H9 (cell line): Measurements from ENCODE around the gene ANKRD34A. TPM values are rescaled to one million over a fixed set of nuclear protein-coding genes. Genes with fewer than 3 reads are reported as not detected.

ENCODE experiments used
- DNase-seq: peaks from one replicate; pipeline ENCODE4 v3.0.0-alpha.2; 2017
- H2AFZ ChIP-seq: one replicate; pipeline ENCODE4 v1.6.1; 2013; ENCODE audit warnings: mild to moderate bottlenecking, low read length, control low read depth, moderate library complexity
- H2AK5ac ChIP-seq: 2 replicates; pipeline ENCODE4 v1.6.1; 2013; ENCODE audit warnings: low read length, control low read depth, mixed read lengths; ENCODE audit not compliant: insufficient read length
- H2BK120ac ChIP-seq: one replicate; pipeline ENCODE4 v1.6.1; 2013; ENCODE audit warnings: low read depth, mild to moderate bottlenecking, low read length, control low read depth, inconsistent platforms; ENCODE audit not compliant: poor library complexity, severe bottlenecking
- H2BK12ac ChIP-seq: 2 replicates; pipeline ENCODE4 v1.6.1; 2013; ENCODE audit warnings: low read length, control low read depth, mixed read lengths, low read depth; ENCODE audit not compliant: insufficient read length
- H2BK15ac ChIP-seq: 2 replicates; pipeline ENCODE4 v1.6.1; 2013; ENCODE audit warnings: low read depth, low read length, control low read depth
- H2BK20ac ChIP-seq: one replicate; pipeline ENCODE4 v1.6.1; 2013; ENCODE audit warnings: low read depth, mild to moderate bottlenecking, low read length, control low read depth, inconsistent platforms; ENCODE audit not compliant: poor library complexity, severe bottlenecking
- H2BK5ac ChIP-seq: 2 replicates; pipeline ENCODE4 v1.6.1; 2013; ENCODE audit warnings: low read length, control low read depth, mixed read lengths; ENCODE audit not compliant: insufficient read length
- H3K14ac ChIP-seq: 2 replicates; pipeline ENCODE4 v1.6.1; 2013; ENCODE audit warnings: low read length, control low read depth; ENCODE audit not compliant: insufficient read depth
- H3K18ac ChIP-seq: 2 replicates; pipeline ENCODE4 v1.6.1; 2013; ENCODE audit warnings: low read depth, mild to moderate bottlenecking, mixed read lengths, low read length, control low read depth; ENCODE audit not compliant: insufficient read length
- H3K23ac ChIP-seq: 2 replicates; pipeline ENCODE4 v1.6.1; 2013; ENCODE audit warnings: low read length, control low read depth, mixed read lengths, low read depth; ENCODE audit not compliant: insufficient read length
- H3K23me2 ChIP-seq: 2 replicates; pipeline ENCODE4 v1.6.1; 2013; ENCODE audit warnings: low read depth, mild to moderate bottlenecking, mixed read lengths, low read length, control low read depth; ENCODE audit not compliant: insufficient read length, poor library complexity, severe bottlenecking
- H3K27ac ChIP-seq: 2 replicates; pipeline ENCODE4 v1.5.1; 2013; ENCODE audit warnings: low read length, control low read depth, mixed read lengths, low read depth; ENCODE audit not compliant: insufficient read length
- H3K27me3 ChIP-seq: 2 replicates; pipeline ENCODE4 v1.6.1; 2013; ENCODE audit warnings: low read length, control low read depth, inconsistent platforms; ENCODE audit not compliant: insufficient read depth
- H3K4ac ChIP-seq: 2 replicates; pipeline ENCODE4 v1.6.1; 2013; ENCODE audit warnings: low read depth, mild to moderate bottlenecking, control low read depth, inconsistent platforms, low read length, moderate library complexity
- H3K4me1 ChIP-seq: 2 replicates; pipeline ENCODE4 v1.6.1; 2013; ENCODE audit warnings: low read length, control low read depth, inconsistent platforms; ENCODE audit not compliant: insufficient read depth
- H3K4me2 ChIP-seq: 2 replicates; pipeline ENCODE4 v1.6.1; 2013; ENCODE audit warnings: low read length, control low read depth, mixed read lengths; ENCODE audit not compliant: insufficient read length, insufficient read depth
- H3K56ac ChIP-seq: 2 replicates; pipeline ENCODE4 v1.6.1; 2013; ENCODE audit warnings: low read depth, mild to moderate bottlenecking, mixed read lengths, low read length, control low read depth; ENCODE audit not compliant: insufficient read length
- H3K79me1 ChIP-seq: 2 replicates; pipeline ENCODE4 v1.6.1; 2013; ENCODE audit warnings: low read depth, mild to moderate bottlenecking, moderate library complexity, low read length, control low read depth, inconsistent platforms; ENCODE audit not compliant: insufficient read depth, poor library complexity, severe bottlenecking
- H3K79me2 ChIP-seq: 2 replicates; pipeline ENCODE4 v1.6.1; 2013; ENCODE audit warnings: low read length, control low read depth, inconsistent platforms; ENCODE audit not compliant: insufficient read depth
- H3K9ac ChIP-seq: 2 replicates; pipeline ENCODE4 v1.6.1; 2013; ENCODE audit warnings: low read length, control low read depth, mixed read lengths; ENCODE audit not compliant: insufficient read length; ENCODE audit errors: extremely low read depth
- H3K9me3 ChIP-seq: one replicate; pipeline ENCODE4 v1.6.1; 2013; ENCODE audit warnings: low read depth, low read length, inconsistent platforms; ENCODE audit not compliant: control insufficient read depth
- H3T11ph ChIP-seq: one replicate; pipeline ENCODE4 v1.6.1; 2013; ENCODE audit warnings: mild to moderate bottlenecking, low read length, control low read depth, inconsistent platforms
- H4K20me1 ChIP-seq: one replicate; pipeline ENCODE4 v1.6.1; 2013; ENCODE audit not compliant: control insufficient read depth, insufficient read length, insufficient read depth
- H4K5ac ChIP-seq: 2 replicates; pipeline ENCODE4 v1.6.1; 2013; ENCODE audit warnings: low read depth, mild to moderate bottlenecking, mixed read lengths, low read length, control low read depth; ENCODE audit not compliant: insufficient read length
- H4K8ac ChIP-seq: replicated peaks from 2 replicates; pipeline ENCODE4 v1.6.1; 2013; ENCODE audit warnings: low read length, control low read depth, mixed read lengths, low read depth; ENCODE audit not compliant: insufficient read length
- H4K91ac ChIP-seq: 2 replicates; pipeline ENCODE4 v1.6.1; 2013; ENCODE audit warnings: low read depth, mild to moderate bottlenecking, moderate library complexity, mixed read lengths, low read length, control low read depth; ENCODE audit not compliant: insufficient read length
- H3K27ac Mint-ChIP-seq, 3 experiments: 2 replicates in 2 of 3; 3 replicates in 1 of 3; pipeline ENCODE4 v1.8.0; 2020 to 2021; ENCODE audit warnings: mixed read lengths in 3 of 3, mild to moderate bottlenecking in 1 of 3, moderate library complexity in 1 of 3
- H3K27me3 Mint-ChIP-seq: 2 replicates; pipeline ENCODE4 v1.8.0; 2021; ENCODE audit warnings: low read depth, mild to moderate bottlenecking, moderate library complexity, mixed read lengths
- H3K36me3 Mint-ChIP-seq, 3 experiments: 2 replicates in 2 of 3; 3 replicates in 1 of 3; pipeline ENCODE4 v1.8.0; 2020 to 2021; ENCODE audit warnings: low read depth in 3 of 3, mixed read lengths in 3 of 3; ENCODE audit not compliant: insufficient read depth in 1 of 3
- H3K4me1 Mint-ChIP-seq, 2 experiments: 2 replicates each; pipeline ENCODE4 v1.8.0; 2020; ENCODE audit warnings: mixed read lengths in 2 of 2
- H3K4me3 Mint-ChIP-seq, 2 experiments: 2 replicates in 1 of 2; 3 replicates in 1 of 2; pipeline ENCODE4 v1.8.0; 2020 to 2021; ENCODE audit warnings: mild to moderate bottlenecking in 2 of 2, mixed read lengths in 2 of 2, moderate library complexity in 1 of 2
- H3K9me3 Mint-ChIP-seq, 2 experiments: 2 replicates in 1 of 2; 3 replicates in 1 of 2; pipeline ENCODE4 v1.8.0; 2020; ENCODE audit warnings: mild to moderate bottlenecking in 2 of 2, mixed read lengths in 2 of 2, moderate library complexity in 1 of 2
- CTCF ChIP-seq: fragments of 200-600 bp; sonication (generic); conservative IDR thresholded peaks from 3 replicates; pipeline ENCODE4 v1.8.0; 2021; ENCODE audit warnings: antibody characterized with exemption, mild to moderate bottlenecking
- WGBS: extraction: QIAGEN DNeasy Blood & Tissue Kit; methylation state at CpG from one replicate; pipeline ENCODE4 v1.1.7; 2013; ENCODE audit warnings: missing lambda C conversion rate, low lambda C conversion rate, mixed read lengths; ENCODE audit not compliant: insufficient read length; ENCODE audit errors: extremely low coverage; 5-methylcytosine and 5-hydroxymethylcytosine counted together
- total RNA-seq: library from RNA; stranded (reverse); gene quantifications from 2 replicates; pipeline ENCODE4 v1.2.1, GENCODE V29; 2021

ANKRD34A gene
- total RNA-seq, 1 experiment from 2014 or later, result 0.39 TPM

GRCh38 chr1:145936247-145936646, 28.1 kb downstream of the ANKRD34A start:
- H3K14ac ChIP-seq, result no peak overlapping the region
- H3K27ac ChIP-seq, result no peak overlapping the region
- no peak overlapping the region for H4K5ac ChIP-seq
- H3K79me2 ChIP-seq, result no peaks in the 10 kb centered on the region
- no peak overlapping the region for H3K23ac ChIP-seq
- H3K4me1 ChIP-seq, result no peaks in the 10 kb centered on the region
- no peak overlapping the region for H2BK5ac ChIP-seq
- WGBS, result no CpG with 5 or more reads among the region's 8 CpGs
- no peak for TF ChIP-seq CTCF
- H2BK12ac ChIP-seq, result no peak overlapping the region
- H4K8ac ChIP-seq, result no peak overlapping the region
- no peak overlapping the region for H2AK5ac ChIP-seq
- H4K20me1 ChIP-seq, result no peaks in the 10 kb centered on the region
- no peaks in the 10 kb centered on the region for H3K27me3 ChIP-seq
- H2AFZ ChIP-seq, result no peak overlapping the region
- no peaks in the 10 kb centered on the region for H3K9me3 Mint-ChIP-seq
- H3K4me3 Mint-ChIP-seq, result no peak overlapping the region
- no peaks in the 10 kb centered on the region for H3K27me3 Mint-ChIP-seq
- H3K23me2 ChIP-seq, result no peaks in the 10 kb centered on the region
- no peak overlapping the region for H2BK20ac ChIP-seq
- no peaks in the 10 kb centered on the region for H3K9me3 ChIP-seq
- no peak for DNase-seq
- H2BK120ac ChIP-seq, result no peak overlapping the region
- H3K4me2 ChIP-seq, result no peak overlapping the region
- H3K56ac ChIP-seq, result no peak overlapping the region
- no peak overlapping the region for H3T11ph ChIP-seq
- H3K79me1 ChIP-seq, result no peaks in the 10 kb centered on the region
- H3K4me1 Mint-ChIP-seq, result peaks cover 21 to 25% of the 10 kb centered on the region in 2 experiments
- H4K91ac ChIP-seq, result no peak overlapping the region
- no peak overlapping the region for H2BK15ac ChIP-seq
- no peak overlapping the region for H3K4ac ChIP-seq
- H3K27ac Mint-ChIP-seq, result no peak overlapping the region
- H3K36me3 Mint-ChIP-seq, result no peaks in the 10 kb centered on the region; a peak in 1 of 7 replicates
- no peak overlapping the region for H3K9ac ChIP-seq
- no peak overlapping the region for H3K18ac ChIP-seq
